Ovary (tissue), 3 donors: ENCODE data around the gene RAB3A.

Source experiments
- EP300 ChIP-seq: sonication (generic); formaldehyde crosslinking; IDR thresholded peaks from one replicate; pipeline ENCODE4 v1.6.1; 2017; ENCODE audit warnings: antibody characterized with exemption
- POLR2A ChIP-seq: fragments of 450-650 bp; IDR thresholded peaks from one replicate; pipeline ENCODE4 v1.6.1; 2017; ENCODE audit warnings: antibody characterized with exemption, mild to moderate bottlenecking, moderate library complexity
- TF ChIP-seq, protein P1 (sequence below), 3 donors: fragments of 450-650 bp in 2 of 3; fragments of 200-600 bp in 1 of 3; IDR thresholded peaks; one replicate each; pipeline versions ENCODE4 v1.5.1 to v1.8.0; 2016 to 2022; ENCODE audit warnings: antibody characterized with exemption in 3 of 3, mild to moderate bottlenecking in 1 of 3
- donor health status: DM: no; HTN: no; CAD: no.

DNA sequence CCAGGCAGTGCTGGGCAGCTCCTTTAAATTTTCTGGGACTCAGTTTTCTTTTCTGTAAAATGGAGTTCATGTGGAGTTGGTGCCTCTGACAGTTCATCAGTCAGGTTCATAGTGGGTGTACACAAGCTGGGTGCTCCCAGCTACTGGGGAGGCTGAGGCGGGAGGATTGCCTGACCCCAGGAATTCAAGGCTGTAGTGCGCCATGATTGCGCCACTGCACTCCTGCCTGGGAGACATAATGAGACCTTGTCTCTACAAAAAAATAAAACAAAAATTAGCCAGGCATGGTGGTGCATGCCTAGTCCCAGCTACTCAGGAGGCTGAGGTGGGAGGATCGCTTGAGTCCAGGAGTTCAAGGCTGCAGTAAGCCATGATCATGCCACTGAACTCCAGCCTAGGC lies 49.3 kb upstream of the RAB3A start:
- TF ChIP-seq, protein P1, sequence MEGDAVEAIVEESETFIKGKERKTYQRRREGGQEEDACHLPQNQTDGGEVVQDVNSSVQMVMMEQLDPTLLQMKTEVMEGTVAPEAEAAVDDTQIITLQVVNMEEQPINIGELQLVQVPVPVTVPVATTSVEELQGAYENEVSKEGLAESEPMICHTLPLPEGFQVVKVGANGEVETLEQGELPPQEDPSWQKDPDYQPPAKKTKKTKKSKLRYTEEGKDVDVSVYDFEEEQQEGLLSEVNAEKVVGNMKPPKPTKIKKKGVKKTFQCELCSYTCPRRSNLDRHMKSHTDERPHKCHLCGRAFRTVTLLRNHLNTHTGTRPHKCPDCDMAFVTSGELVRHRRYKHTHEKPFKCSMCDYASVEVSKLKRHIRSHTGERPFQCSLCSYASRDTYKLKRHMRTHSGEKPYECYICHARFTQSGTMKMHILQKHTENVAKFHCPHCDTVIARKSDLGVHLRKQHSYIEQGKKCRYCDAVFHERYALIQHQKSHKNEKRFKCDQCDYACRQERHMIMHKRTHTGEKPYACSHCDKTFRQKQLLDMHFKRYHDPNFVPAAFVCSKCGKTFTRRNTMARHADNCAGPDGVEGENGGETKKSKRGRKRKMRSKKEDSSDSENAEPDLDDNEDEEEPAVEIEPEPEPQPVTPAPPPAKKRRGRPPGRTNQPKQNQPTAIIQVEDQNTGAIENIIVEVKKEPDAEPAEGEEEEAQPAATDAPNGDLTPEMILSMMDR (IDR thresholded peaks at IDR 0.05) = no peak
- TF ChIP-seq POLR2A (no peak), EP300 (no peak)
